Retinal pigment epithelial cell (primary cell): ENCODE measurements around the gene HIPK2.

Source experiments
- DNase-seq: peaks from one replicate; pipeline ENCODE4 v3.0.0-alpha.2; 2010; ENCODE audit warnings: low read depth
- H3K4me3 ChIP-seq: 2 replicates; pipeline ENCODE4 v1.5.1; 2011; ENCODE audit warnings: mild to moderate bottlenecking, low read length, control low read depth, moderate library complexity
- CTCF ChIP-seq: conservative IDR thresholded peaks from 2 replicates; pipeline ENCODE4 v1.5.1; 2011; ENCODE audit warnings: low read depth, low read length, control low read depth, inconsistent platforms

The HIPK2 gene

GRCh38 chr7:139768249-139768824 lies 9.5 kb downstream of the HIPK2 start:
- H3K4me3 ChIP-seq, result no peak overlapping the region
- no peak for DNase-seq
- no peak for TF ChIP-seq CTCF

- no peak for DNase-seq
- no peak overlapping the region for H3K4me3 ChIP-seq
- no peak for TF ChIP-seq CTCF
These were observed 10.2 kb downstream of the HIPK2 start for GRCh38 chr7:139767561-139767982.

GRCh38 chr7:139765143-139765542 lies 12.7 kb downstream of the HIPK2 start:
- no peak for DNase-seq
- TF ChIP-seq CTCF, result no peak
- H3K4me3 ChIP-seq, result no peak overlapping the region

- no peak overlapping the region for H3K4me3 ChIP-seq
- DNase-seq, result no peak
- no peak for TF ChIP-seq CTCF
These were observed 14.5 kb downstream of the HIPK2 start for GRCh38 chr7:139763330-139763729.

- DNase-seq, result no peak
- no peak for TF ChIP-seq CTCF
- no peak overlapping the region for H3K4me3 ChIP-seq
These were observed 14.9 kb downstream of the HIPK2 start for GRCh38 chr7:139762886-139763285.

GRCh38 chr7:139758388-139758787 lies 19.4 kb downstream of the HIPK2 start:
- DNase-seq, result no peak
- TF ChIP-seq CTCF, result no peak
- no peak overlapping the region for H3K4me3 ChIP-seq

- H3K4me3 ChIP-seq, result no peak overlapping the region
- no peak for TF ChIP-seq CTCF
- no peak for DNase-seq
These were observed 19.8 kb downstream of the HIPK2 start for GRCh38 chr7:139757968-139758367.
